Tibial nerve (tissue), 4 donors: ENCODE measurements around the gene LZTR1. TPM values are rescaled to one million over a fixed set of nuclear protein-coding genes. Genes with fewer than 3 reads are reported as not detected.

Experiments used
- DNase-seq, 2 donors: peaks; one replicate each; pipeline ENCODE4 v3.0.0-alpha.2; 2019; ENCODE audit warnings: low spot score in 2 of 2
- H3K27ac ChIP-seq, 4 donors: fragments of 200-600 bp; sonication (generic) in 3 of 4; one replicate each; pipeline ENCODE4 v1.5.1; 2017 to 2019; ENCODE audit warnings: mild to moderate bottlenecking in 1 of 4
- H3K27me3 ChIP-seq, 2 donors: fragments of 200-600 bp; sonication (generic) in 1 of 2; one replicate each; pipeline versions ENCODE4 v1.5.1 to v1.6.0; 2017 to 2019
- H3K36me3 ChIP-seq, 3 donors: fragments of 200-600 bp; sonication (generic); one replicate each; pipeline ENCODE4 v1.5.1; 2018 to 2019
- H3K4me1 ChIP-seq, 4 donors: fragments of 200-600 bp; sonication (generic) in 3 of 4; one replicate each; pipeline ENCODE4 v1.5.1; 2017 to 2019
- H3K4me3 ChIP-seq, 4 donors: fragments of 200-600 bp; sonication (generic) in 3 of 4; one replicate each; pipeline ENCODE4 v1.5.1; 2017 to 2019; ENCODE audit warnings: mild to moderate bottlenecking in 1 of 4, moderate library complexity in 1 of 4
- H3K9me3 ChIP-seq, 4 donors: fragments of 200-600 bp; sonication (generic) in 3 of 4; one replicate each; pipeline ENCODE4 v1.5.1; 2017 to 2019
- EP300 ChIP-seq, 2 donors: sonication (generic); formaldehyde crosslinking; IDR thresholded peaks; one replicate each; pipeline ENCODE4 v1.6.1; 2017; ENCODE audit warnings: antibody characterized with exemption in 2 of 2, mild to moderate bottlenecking in 1 of 2
- POLR2A ChIP-seq, 2 donors: fragments of 450-650 bp; IDR thresholded peaks; one replicate each; pipeline ENCODE4 v1.6.1; 2017; ENCODE audit warnings: antibody characterized with exemption in 2 of 2, mild to moderate bottlenecking in 2 of 2, moderate library complexity in 2 of 2
- WGBS, 2 donors: methylation state at CpG; one replicate each; pipeline ENCODE4 v1.1.5; 2018; 5-methylcytosine and 5-hydroxymethylcytosine counted together
- total RNA-seq, 4 donors: library from RNA; depleted of rRNA; stranded (reverse); fragments of >200 nt; gene quantifications; one replicate each; pipeline ENCODE4 v1.1.0, GENCODE V29; 2016
- TF ChIP-seq, protein P1 (sequence below), 5 experiments: fragments of 200-600 bp in 3 of 5; fragments of 450-650 bp in 2 of 5; sonication (generic) in 3 of 5; IDR thresholded peaks; one replicate each; pipeline ENCODE4 v1.5.1; 2016 to 2019; ENCODE audit warnings: antibody characterized with exemption in 5 of 5, mild to moderate bottlenecking in 3 of 5, moderate library complexity in 2 of 5

The LZTR1 gene
- total RNA-seq, 4 donors from 2014 or later: 59.8 to 127 (median 66.5) TPM

DNA sequence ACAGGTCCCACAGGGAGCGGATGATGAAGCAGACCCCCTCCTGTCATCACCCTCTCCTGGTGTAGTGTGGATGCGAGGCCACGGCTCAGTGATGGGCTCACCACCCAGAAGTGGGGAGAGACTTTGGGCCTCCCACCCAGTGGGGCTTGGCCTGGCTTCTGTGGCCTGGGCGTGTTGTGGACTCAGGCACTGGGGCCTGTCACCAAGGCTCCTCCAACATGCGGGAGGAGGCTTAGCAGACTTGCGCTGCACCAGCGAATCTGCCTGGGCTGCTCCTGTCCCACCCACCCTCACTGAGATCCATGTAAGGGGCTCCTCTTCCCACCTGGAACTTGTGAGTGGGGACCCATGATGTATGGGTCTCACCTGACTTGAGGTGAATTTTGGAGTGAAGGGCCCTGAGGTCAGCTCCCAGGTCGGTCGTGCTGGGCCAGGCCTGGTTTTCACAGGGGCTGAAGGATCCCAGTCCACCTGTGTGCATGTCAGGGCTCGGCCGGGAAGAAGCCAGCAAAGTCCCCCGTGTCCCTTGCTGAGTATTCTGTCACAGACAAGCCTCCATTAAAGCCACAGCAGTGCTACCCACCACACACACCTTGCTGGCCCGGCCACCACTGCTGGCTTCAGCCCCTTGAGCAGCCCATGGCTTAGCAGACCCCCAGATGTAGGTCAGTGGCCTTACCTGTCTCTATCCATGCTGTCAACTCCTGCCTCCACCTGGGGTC is 15.6 kb downstream of the LZTR1 start:
- Histone ChIP-seq H3K27ac (no peak overlapping the region), H3K36me3 (peaks cover 2 to 80% (median 9%) of the 10 kb centered on the region in 3 donors), H3K27me3 (no peaks in the 10 kb centered on the region), H3K9me3 (no peaks in the 10 kb centered on the region), H3K4me1 (peaks cover 0 to 26% (median 16%) of the 10 kb centered on the region in 4 donors), H3K4me3 (no peak overlapping the region)
- TF ChIP-seq, protein P1, sequence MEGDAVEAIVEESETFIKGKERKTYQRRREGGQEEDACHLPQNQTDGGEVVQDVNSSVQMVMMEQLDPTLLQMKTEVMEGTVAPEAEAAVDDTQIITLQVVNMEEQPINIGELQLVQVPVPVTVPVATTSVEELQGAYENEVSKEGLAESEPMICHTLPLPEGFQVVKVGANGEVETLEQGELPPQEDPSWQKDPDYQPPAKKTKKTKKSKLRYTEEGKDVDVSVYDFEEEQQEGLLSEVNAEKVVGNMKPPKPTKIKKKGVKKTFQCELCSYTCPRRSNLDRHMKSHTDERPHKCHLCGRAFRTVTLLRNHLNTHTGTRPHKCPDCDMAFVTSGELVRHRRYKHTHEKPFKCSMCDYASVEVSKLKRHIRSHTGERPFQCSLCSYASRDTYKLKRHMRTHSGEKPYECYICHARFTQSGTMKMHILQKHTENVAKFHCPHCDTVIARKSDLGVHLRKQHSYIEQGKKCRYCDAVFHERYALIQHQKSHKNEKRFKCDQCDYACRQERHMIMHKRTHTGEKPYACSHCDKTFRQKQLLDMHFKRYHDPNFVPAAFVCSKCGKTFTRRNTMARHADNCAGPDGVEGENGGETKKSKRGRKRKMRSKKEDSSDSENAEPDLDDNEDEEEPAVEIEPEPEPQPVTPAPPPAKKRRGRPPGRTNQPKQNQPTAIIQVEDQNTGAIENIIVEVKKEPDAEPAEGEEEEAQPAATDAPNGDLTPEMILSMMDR (IDR thresholded peaks at IDR 0.05): no peak
- TF ChIP-seq POLR2A (IDR thresholded peaks at IDR 0.05): no peak
- no peak for TF ChIP-seq EP300 (IDR thresholded peaks at IDR 0.05)
- WGBS, 2 donors: 70 to 75% methylated on average over 9 to 12 of the region's 13 CpGs
- DNase-seq: no peak

DNA sequence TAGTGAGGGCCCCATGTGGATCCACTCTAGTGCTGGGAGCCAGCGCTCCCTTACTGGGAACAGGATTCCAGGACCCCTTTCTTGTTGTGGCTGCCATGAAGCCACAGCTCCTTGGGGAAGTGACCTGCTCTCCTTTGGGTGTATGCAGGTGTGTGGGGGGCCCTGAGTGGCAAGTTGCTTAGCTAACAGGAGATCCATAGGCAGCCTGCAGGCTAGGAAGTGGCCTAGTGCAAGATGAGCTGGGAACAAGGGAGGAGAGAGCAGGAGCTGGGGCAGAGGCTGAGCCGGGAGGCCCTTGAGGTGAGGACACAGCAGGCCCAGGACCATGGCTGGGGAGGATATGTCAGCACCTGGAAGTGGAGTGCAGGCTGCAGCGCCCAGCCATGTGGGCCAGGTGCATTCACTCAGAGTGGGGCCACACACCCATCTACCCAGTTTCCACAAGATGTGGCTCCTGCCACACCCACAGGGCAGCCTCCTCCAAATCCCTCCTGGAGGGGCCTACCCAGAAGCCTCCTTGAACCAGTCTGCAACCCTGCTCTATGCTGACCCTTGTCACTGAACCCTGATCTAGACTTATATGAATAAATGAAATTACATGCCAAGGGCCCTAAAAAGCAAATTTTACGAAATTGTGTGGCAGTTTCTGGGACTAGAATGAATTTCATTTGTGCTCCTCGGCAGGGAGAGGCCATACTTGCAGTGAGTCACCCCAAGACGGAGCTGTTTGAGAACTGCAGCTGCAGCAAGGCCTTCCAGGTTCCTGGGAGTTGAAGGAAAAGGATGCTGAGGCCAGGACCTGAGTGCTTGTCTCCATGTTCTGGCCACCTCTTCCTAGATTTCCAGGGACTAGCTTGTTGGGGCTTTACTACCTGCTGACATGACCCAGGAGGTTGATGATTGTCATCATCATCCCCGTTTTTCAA is 16.6 kb downstream of the LZTR1 start:
- no peak for TF ChIP-seq POLR2A (IDR thresholded peaks at IDR 0.05)
- TF ChIP-seq, protein P1 (IDR thresholded peaks at IDR 0.05): no peak
- TF ChIP-seq EP300 (IDR thresholded peaks at IDR 0.05): no peak
- no peak for DNase-seq
- 55 to 70% methylated on average over 6 to 7 of the region's 7 CpGs for WGBS, 2 donors
- Histone ChIP-seq H3K4me1 (peaks cover 0 to 36% (median 25%) of the 10 kb centered on the region in 4 donors), H3K36me3 (peaks cover 0 to 70% (median 9%) of the 10 kb centered on the region in 3 donors), H3K9me3 (no peaks in the 10 kb centered on the region), H3K4me3 (no peak overlapping the region), H3K27me3 (no peaks in the 10 kb centered on the region), H3K27ac (no peak overlapping the region)

DNA sequence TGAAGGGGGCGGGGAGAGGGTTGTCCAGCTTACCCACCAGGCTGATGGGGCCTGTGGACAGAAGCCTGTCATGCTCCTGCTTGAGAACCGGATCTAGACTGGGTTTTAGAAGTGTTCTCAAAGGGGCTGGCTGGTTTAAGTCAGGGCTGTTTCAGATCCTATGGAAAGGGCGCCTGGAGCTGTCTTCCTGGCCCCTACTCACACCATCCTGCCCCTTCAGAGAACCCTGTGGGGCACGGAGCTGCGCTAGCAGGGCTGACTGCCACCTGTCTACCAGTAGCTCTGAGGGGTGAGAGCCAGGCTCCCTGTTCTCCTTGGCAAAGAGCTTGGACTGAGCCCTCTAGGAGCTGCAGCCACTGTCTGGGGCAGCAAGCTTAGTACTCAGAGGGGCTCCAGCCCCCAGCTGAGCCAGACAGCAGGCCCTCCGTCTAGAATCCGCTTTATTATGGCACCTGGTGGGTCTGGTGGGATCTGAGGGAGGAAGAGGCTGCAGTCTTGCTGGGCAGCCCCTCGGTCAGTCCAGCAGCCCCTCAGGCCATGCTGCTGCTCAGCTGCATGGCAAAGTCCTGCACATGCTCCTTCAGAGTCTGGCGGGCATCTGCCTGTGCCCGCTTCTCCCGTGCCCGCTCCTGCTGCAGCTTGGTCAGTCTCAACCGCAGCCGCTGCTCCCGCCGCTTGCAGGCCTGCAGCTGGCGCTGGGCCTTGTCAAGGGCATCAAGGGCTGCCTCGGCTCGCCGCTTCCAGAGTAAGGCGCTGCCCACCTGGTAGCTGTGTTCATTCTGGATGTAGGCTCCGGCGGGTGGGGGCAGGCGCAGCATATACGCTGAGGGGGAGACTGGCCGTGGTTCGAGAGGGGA is 17.5 kb downstream of the LZTR1 start:
- H3K4me1 ChIP-seq: peaks cover 0 to 42% (median 30%) of the 10 kb centered on the region in 4 donors
- no peaks in the 10 kb centered on the region for H3K9me3 ChIP-seq
- H3K27ac ChIP-seq: peak overlapping the region in 1 of 4 donors; percentile 99
- no peaks in the 10 kb centered on the region for H3K27me3 ChIP-seq
- 92 to 97% methylated on average over 12 to 26 of the region's 27 CpGs for WGBS, 2 donors
- peaks cover 0 to 61% (median 9%) of the 10 kb centered on the region in 3 donors for H3K36me3 ChIP-seq
- peak overlapping the region in 1 of 4 donors; percentile 84 for H3K4me3 ChIP-seq
- TF ChIP-seq POLR2A (IDR thresholded peaks at IDR 0.05): no peak
- TF ChIP-seq, protein P1 (IDR thresholded peaks at IDR 0.05): no peak
- no peak for TF ChIP-seq EP300 (IDR thresholded peaks at IDR 0.05)
- DNase-seq: no peak

DNA sequence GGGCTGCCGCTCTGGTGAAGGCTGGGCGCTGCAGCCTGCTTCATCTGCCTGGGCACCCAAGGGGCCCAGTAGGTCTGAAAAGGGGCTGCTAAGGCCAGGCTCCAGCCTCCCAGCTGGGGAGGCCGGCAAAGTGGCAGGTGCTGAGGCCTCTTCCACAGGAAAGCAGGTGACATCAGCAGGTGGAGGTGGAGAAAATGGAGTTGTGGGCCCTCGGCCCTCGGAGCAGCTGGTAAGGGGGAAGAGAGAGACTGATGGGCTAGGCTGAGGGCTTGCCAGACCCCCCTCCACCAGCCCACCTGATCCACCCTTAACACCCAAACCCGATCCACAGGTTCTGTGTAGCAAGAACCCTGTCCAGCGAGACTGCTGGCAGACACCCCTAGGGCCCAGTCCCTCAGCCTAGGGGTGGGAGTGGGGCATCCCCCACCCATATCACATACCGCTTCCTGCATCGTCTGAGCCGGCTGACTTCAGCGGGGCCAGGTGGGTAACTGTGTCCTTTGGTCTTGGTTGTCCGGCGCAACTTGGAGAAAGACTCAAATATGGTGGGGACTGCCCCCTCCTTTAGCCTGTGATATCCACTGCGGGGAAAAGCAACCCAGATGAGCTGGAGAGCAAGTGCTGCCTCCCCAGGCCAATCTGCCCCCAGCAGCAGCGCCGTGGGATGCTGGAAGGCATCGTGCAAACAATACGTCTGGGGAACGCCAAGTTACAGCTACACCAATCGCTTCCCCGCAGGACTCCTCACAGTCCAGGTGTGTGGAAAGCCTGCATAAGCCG is 18.3 kb downstream of the LZTR1 start:
- TF ChIP-seq, protein P1 (IDR thresholded peaks at IDR 0.05): no peak
- H3K4me1 ChIP-seq: peaks cover 0 to 42% (median 30%) of the 10 kb centered on the region in 4 donors
- WGBS, 2 donors: 53 to 58% methylated on average over 21 of the region's 22 CpGs
- peak overlapping the region; percentile 59 to 90 (median 84) for H3K4me3 ChIP-seq
- DNase-seq: no peak
- H3K36me3 ChIP-seq: peaks cover 0 to 53% (median 9%) of the 10 kb centered on the region in 3 donors
- H3K27me3 ChIP-seq: no peaks in the 10 kb centered on the region
- H3K27ac ChIP-seq: peak overlapping the region in 3 of 4 donors; percentile 97 to 99 (median 99)
- no peaks in the 10 kb centered on the region for H3K9me3 ChIP-seq
